GM21423 (cell line): ENCODE results near the gene SAFB2.
A peak's percentile ranks its signal among the peaks of the same experiment; 100 is the strongest.

Experiments
- ATAC-seq: cut with Tn5 transposase; IDR thresholded peaks from one replicate; pipeline ENCODE4 v1.9.1; 2021; ENCODE audit warnings: mild to moderate bottlenecking, moderate library complexity; ENCODE audit not compliant: unreplicated experiment

Gene SAFB2

DNA sequence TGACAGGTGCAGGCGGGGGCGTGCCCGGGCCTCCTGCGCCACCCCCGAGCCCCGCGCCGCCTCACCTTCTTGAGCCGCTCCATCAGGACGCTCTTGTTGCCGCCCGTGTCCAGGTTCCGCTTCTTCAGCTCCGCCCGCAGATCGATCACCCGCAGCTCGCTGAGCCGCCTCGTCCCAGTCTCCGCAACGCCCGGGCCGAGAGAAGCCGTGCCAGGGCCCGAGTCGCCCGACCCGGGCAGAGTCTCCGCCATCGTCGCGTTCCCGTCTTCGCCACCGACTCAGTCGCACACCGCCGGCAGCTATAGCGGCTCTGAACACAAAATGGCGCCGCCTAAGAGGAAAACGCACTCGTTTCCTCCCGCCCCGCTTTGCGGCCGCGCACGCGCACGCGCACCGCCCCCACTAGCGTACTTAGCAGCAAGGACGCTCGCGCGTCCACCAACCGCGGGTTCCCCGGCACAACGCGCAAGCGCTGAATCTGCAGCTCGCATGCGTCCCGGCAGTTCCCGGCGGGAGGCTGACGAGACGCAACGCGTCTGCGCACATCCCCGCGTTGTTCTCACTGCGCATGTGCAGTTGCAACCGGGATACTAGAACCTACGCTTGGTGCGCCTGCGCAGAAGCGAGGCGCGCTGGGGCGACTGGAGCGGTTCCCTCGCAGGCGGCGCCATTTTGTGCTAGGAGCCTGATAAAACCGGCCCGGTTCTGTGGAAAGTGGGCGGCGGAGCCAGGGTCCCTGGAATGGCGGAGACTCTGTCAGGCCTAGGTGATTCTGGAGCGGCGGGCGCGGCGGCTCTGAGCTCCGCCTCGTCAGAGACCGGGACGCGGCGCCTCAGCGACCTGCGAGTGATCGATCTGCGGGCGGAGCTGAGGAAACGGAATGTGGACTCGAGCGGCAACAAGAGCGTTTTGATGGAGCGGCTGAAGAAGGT is at the start of gene SAFB2, which contains the start of gene SAFB:
SAFB2 (minus strand) TSS at position 312 of the 932 bp plus-strand sequence; CDS start at position 251, 61 bp downstream.
SAFB (plus strand) TSS at position 619 of the 932 bp plus-strand sequence; CDS start at position 742, 123 bp downstream.
- ATAC-seq, result peak; percentile 84

- ATAC-seq, result no peak
These were observed 49.0 kb upstream of the SAFB2 start for GRCh38 chr19:5671600-5671999.

- ATAC-seq, result no peak
These were observed 46.6 kb upstream of the SAFB2 start for GRCh38 chr19:5669212-5669611.

DNA sequence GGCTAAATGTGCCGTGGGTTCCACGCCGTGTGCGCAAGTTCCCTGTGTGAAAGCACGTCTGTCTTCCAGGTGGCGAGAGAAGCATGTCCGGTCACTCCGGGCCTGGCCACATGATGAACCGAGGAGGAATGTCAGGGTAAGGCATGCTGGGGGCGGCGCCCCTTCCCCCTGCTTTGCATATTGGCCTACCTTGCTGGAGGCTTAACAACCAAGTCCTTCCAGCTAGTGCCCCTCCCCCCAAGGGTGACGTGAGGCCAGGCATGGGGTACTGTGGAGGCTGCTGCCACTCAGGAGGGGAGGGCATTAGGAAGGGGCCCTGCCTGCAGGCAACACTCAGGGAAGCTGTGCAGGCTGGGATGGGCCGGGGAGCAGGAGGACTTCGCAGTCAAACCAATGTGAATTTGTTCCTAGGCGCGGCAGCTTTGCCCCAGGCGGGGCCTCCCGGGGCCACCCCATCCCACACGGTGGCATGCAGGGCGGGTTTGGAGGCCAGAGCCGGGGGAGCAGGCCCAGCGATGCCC is 45.2 kb upstream of the SAFB2 start:
- no peak for ATAC-seq

DNA sequence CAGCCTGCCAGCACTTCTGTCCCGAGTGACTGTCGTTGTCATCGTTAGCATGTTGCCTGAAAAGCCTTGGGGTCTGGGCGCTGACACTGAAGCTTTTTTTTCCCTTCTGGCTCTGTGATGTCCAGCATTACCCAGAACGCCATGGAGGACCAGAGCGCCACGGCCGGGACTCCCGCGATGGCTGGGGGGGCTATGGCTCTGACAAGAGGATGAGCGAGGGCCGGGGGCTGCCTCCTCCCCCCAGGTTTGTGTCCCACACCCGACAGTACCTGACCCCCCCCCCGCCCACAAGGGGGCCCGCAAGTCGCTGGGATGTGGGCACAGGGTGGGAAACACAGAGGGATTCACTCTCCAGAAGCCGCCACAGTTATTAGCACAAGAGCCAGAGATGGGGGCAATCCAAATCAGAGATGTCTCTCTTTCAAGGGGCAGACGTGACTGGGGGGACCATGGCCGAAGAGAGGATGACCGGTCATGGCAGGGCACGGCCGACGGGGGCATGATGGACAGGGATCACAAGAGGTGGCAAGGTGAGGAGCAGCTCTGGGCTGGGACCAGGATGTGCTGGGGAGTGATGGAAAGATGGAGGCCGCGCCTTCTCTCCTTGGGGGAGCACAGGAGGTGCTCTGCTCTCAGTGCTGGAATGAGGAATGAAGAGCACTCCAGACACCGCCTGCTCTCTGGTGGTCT is 44.5 kb upstream of the SAFB2 start:
- no peak for ATAC-seq

DNA sequence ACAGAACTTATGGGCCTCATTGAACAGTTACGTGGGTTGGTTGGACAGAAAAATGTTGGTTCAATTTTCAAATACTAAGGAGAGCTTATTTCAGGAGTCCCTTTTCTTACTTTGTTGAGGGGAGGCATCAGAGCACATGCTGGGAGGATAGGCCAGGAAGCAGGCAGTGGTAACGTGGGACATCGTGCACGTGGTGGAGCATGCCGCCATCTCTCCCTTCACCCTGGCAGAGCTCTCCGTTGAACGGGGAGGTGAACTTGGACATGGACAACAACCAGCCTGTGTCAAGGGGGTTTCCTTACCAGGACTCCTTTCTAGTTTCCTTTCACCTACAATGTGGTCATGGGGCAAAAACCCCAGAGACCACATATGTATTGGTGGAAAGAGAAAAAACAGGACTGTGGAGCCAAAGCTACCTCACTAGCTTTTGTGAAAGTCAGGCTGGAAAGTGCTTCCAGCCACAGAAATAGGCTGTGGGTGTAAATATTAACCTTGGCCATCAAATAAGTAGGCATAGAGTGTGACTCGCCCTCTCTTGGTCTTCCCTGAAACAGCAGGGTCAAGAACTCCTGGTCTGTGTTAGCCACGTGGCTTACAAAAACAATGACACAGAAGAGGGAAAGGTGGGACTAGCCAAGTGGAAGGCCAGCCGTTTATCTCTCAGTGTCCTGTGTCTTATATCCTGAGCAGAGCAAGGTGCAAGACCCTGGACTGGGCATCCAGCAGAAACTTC is 43.4 kb upstream of the SAFB2 start:
- no peak for ATAC-seq

DNA sequence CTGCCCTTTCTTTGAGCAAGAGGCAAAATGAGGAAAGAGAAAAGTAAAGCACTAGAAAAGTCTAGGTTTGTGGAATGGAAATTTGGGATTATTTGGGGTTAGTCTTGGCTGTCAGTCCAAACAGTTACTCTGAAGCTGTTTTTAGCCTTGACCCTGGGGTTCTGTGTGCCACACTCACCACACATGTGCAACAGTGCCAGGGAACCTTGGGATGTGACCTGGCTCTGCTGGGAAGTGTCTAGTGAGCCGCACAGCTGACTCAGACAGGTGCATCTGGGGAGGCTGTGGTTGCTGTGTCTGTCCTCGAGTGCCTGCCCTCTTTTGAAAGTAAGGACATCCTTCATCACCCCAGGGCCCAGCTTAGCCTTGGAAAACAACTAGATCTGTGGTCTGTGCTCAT is 41.9 kb upstream of the SAFB2 start:
- ATAC-seq, result no peak

DNA sequence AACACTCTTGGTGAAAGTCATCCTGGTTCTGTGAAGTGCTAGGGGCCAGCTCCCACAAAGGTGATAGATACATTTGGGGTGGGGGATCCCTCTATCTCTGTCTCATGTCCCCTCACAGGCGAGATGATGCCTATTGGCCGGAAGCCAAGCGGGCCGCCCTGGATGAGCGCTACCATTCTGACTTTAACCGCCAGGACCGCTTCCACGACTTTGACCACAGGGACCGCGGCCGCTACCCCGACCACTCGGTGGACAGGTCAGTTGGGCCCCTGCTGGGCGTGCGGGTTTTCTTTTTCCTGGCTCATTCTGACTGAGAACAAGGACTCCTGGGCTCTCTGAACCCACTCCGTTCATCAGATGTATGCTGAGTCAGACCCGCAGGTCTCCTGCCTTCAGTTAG is 41.3 kb upstream of the SAFB2 start:
- ATAC-seq, result no peak

GRCh38 chr19:5661483-5661882 is 38.9 kb upstream of the SAFB2 start:
- no peak for ATAC-seq

- ATAC-seq, result no peak
These were observed 32.8 kb upstream of the SAFB2 start for GRCh38 chr19:5655412-5655811.

DNA sequence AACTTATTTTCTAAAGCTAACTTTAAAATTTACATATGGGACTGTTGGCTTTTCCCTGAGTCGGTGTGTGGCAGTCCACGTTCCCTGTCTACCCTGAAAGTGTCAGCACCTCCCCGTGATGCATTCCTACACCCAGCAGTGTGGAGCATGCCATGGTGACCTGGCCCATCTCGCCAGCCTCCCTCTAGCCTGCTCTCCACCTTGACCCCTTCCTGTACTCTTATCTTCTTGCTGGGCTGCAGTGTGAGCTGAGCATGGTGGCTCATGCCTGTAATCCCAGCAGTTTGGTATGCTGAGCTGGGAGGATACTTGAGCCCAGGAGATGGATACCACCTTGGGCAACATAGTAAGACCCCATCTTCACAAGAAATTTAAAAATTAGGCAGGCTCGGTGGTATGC is 32.4 kb upstream of the SAFB2 start:
- no peak for ATAC-seq

DNA sequence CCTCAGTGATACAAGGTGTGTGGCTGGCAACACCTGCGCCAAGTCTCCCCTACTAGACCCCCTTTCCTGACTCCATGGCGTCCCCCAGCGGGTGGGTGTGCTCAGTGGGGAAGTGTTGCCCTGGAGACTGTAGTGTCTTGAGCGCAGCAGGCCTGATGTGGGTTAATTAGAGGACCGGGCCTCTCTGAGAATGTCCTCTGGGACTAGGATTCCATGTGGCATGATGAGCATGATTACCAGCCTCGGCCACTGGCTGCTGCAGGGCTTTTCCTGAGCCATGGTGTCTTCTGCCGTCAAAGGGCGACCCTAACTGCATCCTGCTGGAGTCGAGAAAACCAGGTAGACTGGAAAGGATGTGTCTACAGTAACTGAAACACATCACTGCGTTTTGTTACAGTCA is 29.7 kb upstream of the SAFB2 start:
- ATAC-seq, result no peak

DNA sequence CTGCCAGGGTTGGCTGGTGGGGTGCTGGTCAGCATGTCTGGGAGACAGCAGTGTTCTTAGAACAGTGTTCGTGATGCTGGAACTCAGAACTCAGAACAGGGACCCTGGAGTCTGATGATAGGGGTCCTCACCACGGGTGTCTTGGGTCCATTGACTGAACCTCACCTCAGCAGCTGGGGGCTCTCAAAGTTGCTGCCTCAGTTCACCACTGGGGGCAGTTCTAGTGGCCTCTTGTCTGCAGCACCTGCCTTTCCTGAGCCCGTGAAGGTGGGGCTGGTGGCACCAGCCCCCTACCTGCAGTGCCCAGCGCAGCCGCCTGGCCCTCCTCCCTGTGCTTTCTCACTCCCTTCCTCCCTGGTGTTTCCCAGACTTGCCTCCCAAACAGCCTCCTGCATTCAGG is 28.8 kb upstream of the SAFB2 start:
- ATAC-seq, result no peak

DNA sequence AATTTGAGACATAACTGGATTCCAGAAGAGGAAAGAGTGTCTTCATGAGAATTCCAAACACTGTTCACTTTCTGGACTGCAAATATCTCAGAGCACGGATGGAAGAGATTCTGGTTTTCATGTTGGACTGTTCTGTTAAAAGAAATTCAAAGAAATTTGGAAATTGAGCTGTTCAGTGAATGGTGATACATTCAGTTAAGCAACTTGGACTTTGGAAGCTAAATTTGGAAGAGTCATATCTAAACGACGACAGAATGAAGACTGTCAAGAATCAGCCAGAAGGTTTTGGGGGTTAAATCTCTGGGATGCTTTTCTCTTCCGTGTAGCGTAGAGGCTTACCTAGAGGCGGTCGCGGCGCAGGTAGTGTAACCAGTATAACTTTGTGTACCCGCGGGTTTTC is 25.9 kb upstream of the SAFB2 start:
- no peak for ATAC-seq

GRCh38 chr19:5646703-5647102 is 24.1 kb upstream of the SAFB2 start:
- ATAC-seq, result no peak

DNA sequence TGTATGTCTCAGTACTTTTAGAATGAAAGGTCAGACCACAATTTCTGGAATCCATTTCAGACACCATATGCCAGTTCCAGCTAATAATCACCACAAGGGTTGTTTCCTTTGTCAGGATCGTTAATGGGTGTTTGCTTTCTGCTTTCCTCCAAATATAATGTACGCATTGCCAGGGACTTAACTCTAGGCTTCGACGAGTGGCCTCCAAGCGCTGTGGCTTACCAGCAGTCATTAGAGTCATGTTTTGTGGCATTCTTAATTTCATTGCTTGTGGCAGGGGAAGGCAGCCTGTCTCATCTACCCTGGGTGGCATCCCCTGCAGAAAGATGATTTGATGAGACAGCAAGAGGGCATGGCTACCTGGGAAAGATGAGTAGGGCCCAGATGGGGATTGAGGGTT is 22.8 kb upstream of the SAFB2 start:
- ATAC-seq, result no peak

- no peak for ATAC-seq
These were observed 21.5 kb upstream of the SAFB2 start for GRCh38 chr19:5644037-5644436.

DNA sequence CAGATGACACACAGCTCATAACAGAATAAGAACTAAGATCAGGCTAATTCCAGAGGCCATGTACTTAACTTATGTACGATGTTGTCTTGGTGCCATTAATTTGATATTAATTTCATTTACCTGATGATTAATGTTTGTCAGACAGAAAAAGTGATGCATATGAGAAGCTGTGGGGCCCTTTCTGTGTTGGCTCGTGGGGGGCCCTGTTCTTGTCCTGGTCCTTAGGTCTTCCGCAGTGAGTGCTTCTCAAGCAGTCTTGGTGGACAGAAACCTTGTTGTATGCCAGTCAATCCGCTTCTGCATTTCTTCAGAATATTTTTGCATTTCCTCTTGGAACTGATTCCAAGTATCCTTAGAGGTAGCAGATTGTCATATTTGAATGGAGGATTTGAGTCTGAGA is 20.5 kb upstream of the SAFB2 start:
- no peak for ATAC-seq

GRCh38 chr19:5642204-5642603 is 19.6 kb upstream of the SAFB2 start:
- no peak for ATAC-seq

- no peak for ATAC-seq
These were observed 18.6 kb upstream of the SAFB2 start for GRCh38 chr19:5641171-5641570.

DNA sequence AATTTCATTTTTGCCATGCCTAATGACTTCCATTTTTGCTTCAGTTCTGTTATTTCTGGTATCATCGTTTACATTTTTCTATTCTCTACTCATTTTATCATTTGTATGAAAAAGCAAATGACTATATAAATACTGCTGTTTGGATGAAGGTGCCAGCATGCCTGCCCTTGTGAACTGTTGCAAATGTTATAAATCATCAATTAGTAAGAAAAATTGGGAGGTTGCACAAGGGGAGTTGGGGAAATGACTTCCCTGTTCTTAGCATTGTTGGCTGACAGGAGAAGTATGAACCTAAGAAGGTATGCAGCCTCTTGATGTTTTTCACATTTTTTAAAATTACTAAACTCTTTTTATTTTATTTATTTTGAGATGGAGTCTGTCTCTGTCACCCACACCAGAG is 15.4 kb upstream of the SAFB2 start:
- no peak for ATAC-seq
